HG02642 (cell line): Measurements from ENCODE around the gene CDH12.
A peak's percentile ranks its signal among the peaks of the same experiment; 100 is the strongest.

Source experiments
- ATAC-seq: cut with Tn5 transposase; IDR thresholded peaks from one replicate; pipeline ENCODE4 v1.9.1; 2021; ENCODE audit warnings: mild to moderate bottlenecking; ENCODE audit not compliant: unreplicated experiment, poor library complexity

Gene CDH12

GRCh38 chr5:21882074-21882745, 970.9 kb downstream of the CDH12 start:
- ATAC-seq, result no peak

GRCh38 chr5:21880164-21880563, 973.0 kb downstream of the CDH12 start:
- no peak for ATAC-seq

GRCh38 chr5:21862986-21863385, 990.2 kb downstream of the CDH12 start:
- no peak for ATAC-seq

- no peak for ATAC-seq
These were observed 994.7 kb downstream of the CDH12 start for GRCh38 chr5:21858441-21858840.

- no peak for ATAC-seq
These were observed 996.2 kb downstream of the CDH12 start for GRCh38 chr5:21856987-21857386.

- ATAC-seq, result no peak
These were observed 1005.8 kb downstream of the CDH12 start for GRCh38 chr5:21847300-21847699.

GRCh38 chr5:21844960-21845359, 1008.2 kb downstream of the CDH12 start:
- ATAC-seq, result no peak

- ATAC-seq, result no peak
These were observed 1018.3 kb downstream of the CDH12 start for GRCh38 chr5:21834863-21835262.

GRCh38 chr5:21831145-21831787, 1021.9 kb downstream of the CDH12 start:
- ATAC-seq, result peak; percentile 83

- ATAC-seq, result no peak
These were observed 1026.3 kb downstream of the CDH12 start for GRCh38 chr5:21826884-21827283.

GRCh38 chr5:21823588-21823987, 1029.6 kb downstream of the CDH12 start:
- no peak for ATAC-seq

GRCh38 chr5:21823076-21823574, 1030.0 kb downstream of the CDH12 start:
- no peak for ATAC-seq

GRCh38 chr5:21820527-21820926, 1032.6 kb downstream of the CDH12 start:
- ATAC-seq, result no peak

- no peak for ATAC-seq
These were observed 1034.8 kb downstream of the CDH12 start for GRCh38 chr5:21818370-21818720.

- ATAC-seq, result no peak
These were observed 1035.3 kb downstream of the CDH12 start for GRCh38 chr5:21817668-21818369.

GRCh38 chr5:21810737-21811316, 1042.3 kb downstream of the CDH12 start:
- ATAC-seq, result no peak

- ATAC-seq, result no peak
These were observed 1043.5 kb downstream of the CDH12 start for GRCh38 chr5:21809611-21810010.

GRCh38 chr5:21807953-21808352, 1045.2 kb downstream of the CDH12 start:
- ATAC-seq, result no peak

- no peak for ATAC-seq
These were observed 1046.2 kb downstream of the CDH12 start for GRCh38 chr5:21806943-21807342.

- ATAC-seq, result no peak
These were observed 1046.9 kb downstream of the CDH12 start for GRCh38 chr5:21806271-21806670.

GRCh38 chr5:21802869-21803490, 1050.2 kb downstream of the CDH12 start:
- no peak for ATAC-seq
